IMR-90 (cell line): ENCODE data around the gene LDLRAD4. TPM values are rescaled to one million over a fixed set of nuclear protein-coding genes. Genes with fewer than 3 reads are reported as not detected.

Source experiments
- ATAC-seq: fragments of 200-7000 bp; cut with Tn5 transposase; 2 replicates; pipeline ENCODE4 v1.9.1; 2020; ENCODE audit warnings: low read depth, mild to moderate bottlenecking, moderate library complexity
- BruUV-seq: library from RNA; stranded (reverse); fragments of 400-500 nt; replicated peaks from 2 replicates; lab custom pipeline; 2021; lab: Mats Ljungman, UMichigan
- CTCF ChIA-PET: fragments of 300-600 bp; formaldehyde crosslinking; extraction: SDS; loops from one replicate; lab custom pipeline; 2021; ENCODE audit warnings: antibody characterized with exemption; lab: Yijun Ruan, JAX
- POLR2A ChIA-PET: fragments of 300-600 bp; sonication (Branson Sonifier 250); formaldehyde crosslinking; loops from one replicate; lab custom pipeline; 2022; ENCODE audit warnings: antibody characterized with exemption; ENCODE audit not compliant: unreplicated experiment; lab: Charles Lee
- DNase-seq: peaks from one replicate; pipeline ENCODE4 v3.0.0; 2013
- H2AFZ ChIP-seq: replicated peaks from 2 replicates; pipeline ENCODE3; 2013; ENCODE audit warnings: low read length, mild to moderate bottlenecking; ENCODE audit not compliant: poor library complexity
- H2AK5ac ChIP-seq: 2 replicates; pipeline ENCODE4 v1.6.1; 2013; ENCODE audit warnings: low read depth, low read length, inconsistent platforms
- H2AK9ac ChIP-seq: replicated peaks from 2 replicates; pipeline ENCODE3; 2013; ENCODE audit warnings: mild to moderate bottlenecking, low read depth, low read length, moderate library complexity; ENCODE audit not compliant: poor library complexity
- H2BK120ac ChIP-seq: 2 replicates; pipeline ENCODE4 v1.6.1; 2013; ENCODE audit warnings: low read depth, low read length, inconsistent platforms
- H2BK15ac ChIP-seq: 3 replicates; pipeline ENCODE4 v1.6.1; 2013; ENCODE audit warnings: low read depth, low read length, inconsistent platforms
- H2BK20ac ChIP-seq: 2 replicates; pipeline ENCODE4 v1.6.1; 2013; ENCODE audit warnings: low read depth, mild to moderate bottlenecking, inconsistent platforms, low read length, moderate library complexity
- H2BK5ac ChIP-seq: 2 replicates; pipeline ENCODE4 v1.6.1; 2013; ENCODE audit warnings: mild to moderate bottlenecking, low read depth, low read length, inconsistent platforms; ENCODE audit not compliant: poor library complexity, severe bottlenecking
- H3K14ac ChIP-seq: replicated peaks from 2 replicates; pipeline ENCODE4 v1.6.1; 2013; ENCODE audit warnings: low read depth, low read length, inconsistent platforms
- H3K18ac ChIP-seq: 2 replicates; pipeline ENCODE4 v1.6.1; 2013; ENCODE audit warnings: low read depth, low read length, control low read depth
- H3K23ac ChIP-seq: 2 replicates; pipeline ENCODE4 v1.6.1; 2013; ENCODE audit warnings: low read depth, low read length, inconsistent platforms
- H3K27ac ChIP-seq: 2 replicates; pipeline ENCODE4 v1.5.1; 2013; ENCODE audit warnings: mild to moderate bottlenecking, control low read depth, low read length; ENCODE audit not compliant: insufficient read depth
- H3K27me3 ChIP-seq: 2 replicates; pipeline ENCODE4 v1.6.1; 2013; ENCODE audit warnings: low read length; ENCODE audit not compliant: control insufficient read depth, insufficient read depth
- H3K36me3 ChIP-seq: 2 replicates; pipeline ENCODE4 v1.6.1; 2013; ENCODE audit warnings: low read length, mixed read lengths; ENCODE audit not compliant: control insufficient read depth, insufficient read depth
- H3K4ac ChIP-seq: 2 replicates; pipeline ENCODE4 v1.6.1; 2013; ENCODE audit warnings: low read depth, low read length, inconsistent platforms
- H3K4me1 ChIP-seq: 2 replicates; pipeline ENCODE4 v1.6.1; 2013; ENCODE audit warnings: low read length, mixed read lengths; ENCODE audit not compliant: control insufficient read depth, insufficient read depth
- H3K4me2 ChIP-seq: 2 replicates; pipeline ENCODE4 v1.6.1; 2013; ENCODE audit warnings: low read depth, mild to moderate bottlenecking, control low read depth, low read length, moderate library complexity
- H3K4me3 ChIP-seq: 2 replicates; pipeline ENCODE4 v1.5.1; 2013; ENCODE audit warnings: low read depth, mild to moderate bottlenecking, control low read depth, low read length, moderate library complexity; ENCODE audit not compliant: insufficient read depth
- H3K56ac ChIP-seq: 2 replicates; pipeline ENCODE4 v1.6.1; 2013; ENCODE audit warnings: low read length, inconsistent platforms; ENCODE audit not compliant: insufficient read depth; ENCODE audit errors: extremely low read depth
- H3K79me1 ChIP-seq, 2 experiments: 2 replicates each; pipeline ENCODE4 v1.6.1; 2013; ENCODE audit warnings: low read length in 2 of 2, inconsistent platforms in 1 of 2, low read depth in 1 of 2
- H3K9ac ChIP-seq: 2 replicates; pipeline ENCODE4 v1.6.1; 2013; ENCODE audit warnings: low read depth, low read length, control low read depth
- H3K9me1 ChIP-seq: 2 replicates; pipeline ENCODE4 v1.6.1; 2013; ENCODE audit warnings: low read length, inconsistent platforms; ENCODE audit not compliant: insufficient read depth
- H3K9me3 ChIP-seq: 2 replicates; pipeline ENCODE4 v1.6.1; 2013; ENCODE audit warnings: low read length; ENCODE audit not compliant: control insufficient read depth, insufficient read depth
- H4K20me1 ChIP-seq: 2 replicates; pipeline ENCODE4 v1.6.1; 2013; ENCODE audit warnings: low read length, inconsistent platforms; ENCODE audit not compliant: insufficient read depth
- H4K5ac ChIP-seq: 2 replicates; pipeline ENCODE4 v1.6.1; 2013; ENCODE audit warnings: mild to moderate bottlenecking, low read depth, low read length, control low read depth
- H4K8ac ChIP-seq, 2 experiments: 2 replicates each; pipeline ENCODE4 v1.6.1; 2013; ENCODE audit warnings: low read depth in 2 of 2, low read length in 2 of 2, control low read depth in 1 of 2, inconsistent platforms in 1 of 2
- H4K91ac ChIP-seq: 2 replicates; pipeline ENCODE4 v1.6.1; 2013; ENCODE audit warnings: low read depth, low read length, inconsistent platforms; ENCODE audit not compliant: insufficient read depth
- BHLHE40 ChIP-seq: fragments of 150-350 bp; IDR thresholded peaks from 2 replicates; pipeline ENCODE4 v1.6.1; 2016; ENCODE audit warnings: mild to moderate bottlenecking, low read depth, low read length
- CEBPB ChIP-seq: IDR thresholded peaks from 2 replicates; pipeline ENCODE4 v1.6.1; 2012; ENCODE audit warnings: low read depth, low read length, improper control_type of control experiment
- CHD1 ChIP-seq: IDR thresholded peaks from 2 replicates; pipeline ENCODE4 v1.6.1; 2012; ENCODE audit warnings: low read depth, low read length, improper control_type of control experiment
- FOS ChIP-seq: fragments of 150-350 bp; IDR thresholded peaks from 2 replicates; pipeline ENCODE4 v1.6.1; 2016; ENCODE audit warnings: low read depth, low read length
- MAFK ChIP-seq: IDR thresholded peaks from 2 replicates; pipeline ENCODE4 v1.6.1; 2012; ENCODE audit warnings: low read depth, low read length, improper control_type of control experiment
- MAZ ChIP-seq: IDR thresholded peaks from 2 replicates; pipeline ENCODE4 v1.6.1; 2012; ENCODE audit warnings: low read depth, mild to moderate bottlenecking, low read length, improper control_type of control experiment, moderate library complexity, borderline replicate concordance
- NFE2L2 ChIP-seq: fragments of 150-350 bp; IDR thresholded peaks from 2 replicates; pipeline ENCODE4 v1.6.1; 2016; ENCODE audit warnings: low read depth, mild to moderate bottlenecking, low read length
- POLR2A ChIP-seq: IDR thresholded peaks from 2 replicates; pipeline ENCODE4 v1.6.1; 2012; ENCODE audit warnings: mild to moderate bottlenecking, low read depth, low read length
- RAD21 ChIP-seq: IDR thresholded peaks from 2 replicates; pipeline ENCODE4 v1.6.1; 2012; ENCODE audit warnings: low read length, improper control_type of control experiment
- RCOR1 ChIP-seq: IDR thresholded peaks from 2 replicates; pipeline ENCODE4 v1.6.1; 2012; ENCODE audit warnings: mild to moderate bottlenecking, low read length, improper control_type of control experiment; ENCODE audit not compliant: insufficient replicate concordance
- RFX5 ChIP-seq: IDR thresholded peaks from 2 replicates; pipeline ENCODE4 v1.8.0; 2012; ENCODE audit warnings: low read depth, mild to moderate bottlenecking, low read length, moderate library complexity
- SMC3 ChIP-seq: fragments of 150-350 bp; IDR thresholded peaks from 2 replicates; pipeline ENCODE4 v1.6.1; 2016; ENCODE audit warnings: low read depth, mild to moderate bottlenecking, antibody characterized with exemption, low read length, moderate library complexity
- WGBS, 2 experiments: methylation state at CpG; one replicate each; pipeline versions ENCODE4 v1.1.5 to v1.1.7; 2013; ENCODE audit warnings: missing lambda C conversion rate in 2 of 2; ENCODE audit not compliant: insufficient read length in 1 of 2; ENCODE audit errors: extremely low coverage in 2 of 2; 5-methylcytosine and 5-hydroxymethylcytosine counted together
- dilution Hi-C: fragments of 300-500 bp; cut with HindIII; formaldehyde crosslinking; loops from one replicate; pipeline ENCODE4 v1.14.3; 2018; ENCODE audit warnings: low sequenced_read_pairs; ENCODE audit not compliant: unreplicated experiment
- in situ Hi-C: fragments of 300-500 bp; cut with MboI; formaldehyde crosslinking; loops from 3 replicates; pipeline ENCODE4 v1.14.3; 2019; ENCODE audit warnings: low sequenced_read_pairs, inconsistent platforms, mixed read lengths
- intact Hi-C: fragments of 100-400 bp; cut with micrococcal nuclease; formaldehyde crosslinking; loops from 2 replicates; pipeline ENCODE4 v1.10.0; 2022
- polyA plus RNA-seq, 3 experiments: library from polyadenylated mRNA; depleted of rRNA; stranded (reverse); fragments of >200 nt; gene quantifications; 2 replicates each; pipeline ENCODE4 v1.2.3, GENCODE V29; 2012; ENCODE audit warnings: low replicate concordance in 1 of 3
- total RNA-seq: library from RNA; depleted of rRNA; stranded (reverse); fragments of >200 nt; gene quantifications from 2 replicates; pipeline ENCODE4 v1.2.3, GENCODE V29; 2012
- TF ChIP-seq, protein P1 (sequence below): fragments of 150-350 bp; IDR thresholded peaks from 2 replicates; pipeline ENCODE4 v1.6.1; 2017; ENCODE audit warnings: mild to moderate bottlenecking, antibody characterized with exemption, low read length, low read depth
- TF ChIP-seq, protein P2 (sequence below): conservative IDR thresholded peaks from 2 replicates; pipeline ENCODE4 v1.5.1; 2012; ENCODE audit warnings: mild to moderate bottlenecking, low read depth, low read length, improper control_type of control experiment
- TF ChIP-seq, protein P3 (sequence below): fragments of 150-350 bp; IDR thresholded peaks from 2 replicates; pipeline ENCODE4 v1.6.1; 2016; ENCODE audit warnings: low read depth, mild to moderate bottlenecking, low read length, moderate library complexity, borderline replicate concordance

The LDLRAD4 gene
- total and polyA plus RNA-seq, 2 of the 4 experiments (the other 2 are of a cell fraction): not detected

DNA sequence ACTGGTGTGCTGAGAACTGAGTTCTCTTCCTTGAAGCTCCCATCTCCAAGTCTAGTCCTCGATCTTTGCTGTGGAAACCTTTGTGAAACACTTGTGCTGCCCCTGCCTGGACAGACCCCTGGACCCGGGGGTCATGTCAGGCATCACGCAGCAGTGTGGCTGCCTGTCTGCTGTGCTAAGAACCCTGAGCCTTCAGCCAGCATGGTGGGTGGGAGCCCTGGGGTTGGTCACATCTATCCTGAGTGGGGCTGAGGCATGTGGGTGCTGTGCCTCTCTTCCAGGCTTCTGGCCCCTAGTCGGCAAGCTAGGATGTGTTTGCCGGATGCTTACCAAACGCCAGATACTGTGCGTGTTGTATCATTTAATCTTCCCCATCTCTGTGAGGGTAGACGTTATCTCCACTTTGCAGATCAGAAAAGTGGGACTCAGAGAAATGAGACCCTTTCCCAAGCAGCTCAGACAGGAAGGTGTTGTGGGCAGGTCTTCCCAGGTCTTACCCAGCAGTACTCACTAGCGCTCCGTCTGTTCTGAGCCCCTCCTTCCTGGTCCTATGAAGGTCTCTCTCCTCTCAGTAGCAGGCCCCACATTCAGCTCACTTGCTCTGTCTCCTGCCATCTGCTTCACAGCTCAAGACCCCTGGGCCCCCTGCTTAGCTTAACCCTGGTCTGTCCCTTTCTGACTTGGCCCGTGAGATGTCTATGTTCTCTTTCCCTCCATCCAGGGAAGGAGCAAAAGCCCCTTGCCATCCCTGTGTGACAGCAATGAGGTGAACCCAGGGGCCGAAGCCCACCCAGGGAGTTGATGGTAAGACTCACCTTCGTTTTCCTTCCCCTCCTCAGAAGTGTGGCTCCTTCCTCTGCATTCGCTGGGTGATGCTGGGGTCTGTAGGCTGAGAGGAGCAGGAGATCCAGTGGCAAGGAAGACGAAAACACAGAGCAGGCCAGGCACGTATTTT, 265.0 kb downstream of the LDLRAD4 start:
- Histone ChIP-seq H4K8ac (no peak overlapping the region), H4K20me1 (no peaks in the 10 kb centered on the region), H3K4me1 (no peaks in the 10 kb centered on the region), H3K14ac (no peak overlapping the region), H2BK20ac (no peak overlapping the region), H2BK5ac (no peak overlapping the region), H3K9me1 (no peaks in the 10 kb centered on the region), H3K79me1 (no peaks in the 10 kb centered on the region), H3K23ac (no peak overlapping the region), H2BK120ac (no peak overlapping the region), H4K5ac (no peak overlapping the region), H3K36me3 (no peaks in the 10 kb centered on the region), H3K56ac (no peak overlapping the region), H3K4ac (no peak overlapping the region), H3K18ac (no peak overlapping the region), H2AK5ac (no peak overlapping the region), H3K4me2 (no peak overlapping the region), H3K27ac (no peak overlapping the region), H4K91ac (no peak overlapping the region), H2AK9ac (no peak overlapping the region), H3K9ac (no peak overlapping the region), H2AFZ (no peak overlapping the region), H3K9me3 (no peaks in the 10 kb centered on the region), H3K4me3 (no peak overlapping the region), H2BK15ac (no peak overlapping the region), H3K27me3 (no peaks in the 10 kb centered on the region)
- no TSS peak for BruUV-seq
- ChIA-PET CTCF (no interaction called here), POLR2A (no interaction called here)
- dilution Hi-C loops (no loop called here), intact Hi-C loops (no loop called here), in situ Hi-C loops (no loop called here)
- ATAC-seq (no peak), DNase-seq (no peak)
- WGBS, 2 experiments: 50% methylated on average over 2 of the region's 16 CpGs; no CpG with 5 or more reads in 1 of the 2 experiments
- no peak for TF ChIP-seq NFE2L2
- no peak for TF ChIP-seq POLR2A
- no peak for TF ChIP-seq BHLHE40
- TF ChIP-seq, protein P1, sequence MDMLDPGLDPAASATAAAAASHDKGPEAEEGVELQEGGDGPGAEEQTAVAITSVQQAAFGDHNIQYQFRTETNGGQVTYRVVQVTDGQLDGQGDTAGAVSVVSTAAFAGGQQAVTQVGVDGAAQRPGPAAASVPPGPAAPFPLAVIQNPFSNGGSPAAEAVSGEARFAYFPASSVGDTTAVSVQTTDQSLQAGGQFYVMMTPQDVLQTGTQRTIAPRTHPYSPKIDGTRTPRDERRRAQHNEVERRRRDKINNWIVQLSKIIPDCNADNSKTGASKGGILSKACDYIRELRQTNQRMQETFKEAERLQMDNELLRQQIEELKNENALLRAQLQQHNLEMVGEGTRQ: no peak
- TF ChIP-seq, protein P2, sequence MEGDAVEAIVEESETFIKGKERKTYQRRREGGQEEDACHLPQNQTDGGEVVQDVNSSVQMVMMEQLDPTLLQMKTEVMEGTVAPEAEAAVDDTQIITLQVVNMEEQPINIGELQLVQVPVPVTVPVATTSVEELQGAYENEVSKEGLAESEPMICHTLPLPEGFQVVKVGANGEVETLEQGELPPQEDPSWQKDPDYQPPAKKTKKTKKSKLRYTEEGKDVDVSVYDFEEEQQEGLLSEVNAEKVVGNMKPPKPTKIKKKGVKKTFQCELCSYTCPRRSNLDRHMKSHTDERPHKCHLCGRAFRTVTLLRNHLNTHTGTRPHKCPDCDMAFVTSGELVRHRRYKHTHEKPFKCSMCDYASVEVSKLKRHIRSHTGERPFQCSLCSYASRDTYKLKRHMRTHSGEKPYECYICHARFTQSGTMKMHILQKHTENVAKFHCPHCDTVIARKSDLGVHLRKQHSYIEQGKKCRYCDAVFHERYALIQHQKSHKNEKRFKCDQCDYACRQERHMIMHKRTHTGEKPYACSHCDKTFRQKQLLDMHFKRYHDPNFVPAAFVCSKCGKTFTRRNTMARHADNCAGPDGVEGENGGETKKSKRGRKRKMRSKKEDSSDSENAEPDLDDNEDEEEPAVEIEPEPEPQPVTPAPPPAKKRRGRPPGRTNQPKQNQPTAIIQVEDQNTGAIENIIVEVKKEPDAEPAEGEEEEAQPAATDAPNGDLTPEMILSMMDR: no peak
- TF ChIP-seq MAFK: no peak
- no peak for TF ChIP-seq CHD1
- no peak for TF ChIP-seq MAZ
- no peak for TF ChIP-seq RCOR1
- TF ChIP-seq RFX5: no peak
- no peak for TF ChIP-seq SMC3
- TF ChIP-seq RAD21: no peak
- TF ChIP-seq, protein P3, sequence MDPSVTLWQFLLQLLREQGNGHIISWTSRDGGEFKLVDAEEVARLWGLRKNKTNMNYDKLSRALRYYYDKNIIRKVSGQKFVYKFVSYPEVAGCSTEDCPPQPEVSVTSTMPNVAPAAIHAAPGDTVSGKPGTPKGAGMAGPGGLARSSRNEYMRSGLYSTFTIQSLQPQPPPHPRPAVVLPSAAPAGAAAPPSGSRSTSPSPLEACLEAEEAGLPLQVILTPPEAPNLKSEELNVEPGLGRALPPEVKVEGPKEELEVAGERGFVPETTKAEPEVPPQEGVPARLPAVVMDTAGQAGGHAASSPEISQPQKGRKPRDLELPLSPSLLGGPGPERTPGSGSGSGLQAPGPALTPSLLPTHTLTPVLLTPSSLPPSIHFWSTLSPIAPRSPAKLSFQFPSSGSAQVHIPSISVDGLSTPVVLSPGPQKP: no peak
- no peak for TF ChIP-seq FOS
- no peak for TF ChIP-seq CEBPB
